HepG2 (cell line): ENCODE measurements around the gene LRRC28. TPM values are rescaled to one million over a fixed set of nuclear protein-coding genes. Genes with fewer than 3 reads are reported as not detected.

Source experiments
- ATAC-seq: fragments of 200-7000 bp; cut with Tn5 transposase; 3 replicates; pipeline ENCODE4 v1.9.1; 2020; ENCODE audit warnings: mild to moderate bottlenecking, moderate library complexity
- BruUV-seq: library from RNA; stranded (reverse); fragments of 400-500 nt; replicated peaks from 2 replicates; lab custom pipeline; 2021; lab: Mats Ljungman, UMichigan
- CTCF ChIA-PET: fragments of 300-600 bp; formaldehyde crosslinking; extraction: SDS; loops from one replicate; lab custom pipeline; 2021; ENCODE audit warnings: low total read pairs, inconsistent platforms, low intra/inter-chr PET ratio; lab: Yijun Ruan, JAX
- POLR2A ChIA-PET: fragments of 350-600 bp; sonication (Branson Sonifier 250); formaldehyde crosslinking; loops from one replicate; lab custom pipeline; 2020; ENCODE audit warnings: antibody characterized with exemption, inconsistent platforms; lab: Yijun Ruan, JAX
- DNase-seq: peaks from one replicate; pipeline ENCODE4 v3.0.0-alpha.2; 2015; ENCODE audit warnings: low spot score
- FAIRE-seq: peaks from 3 replicates; lab custom pipeline; 2011; peaks lifted over from hg19 to GRCh38; lab: Jason Lieb, UNC
- H2AFZ ChIP-seq: one replicate; pipeline ENCODE4 v1.6.1; 2011; ENCODE audit warnings: low read length, inconsistent platforms
- H3K27ac ChIP-seq: fragments of 300-600 bp; 3 replicates; pipeline ENCODE4 v1.8.0; 2011; ENCODE audit warnings: mixed run types, mild to moderate bottlenecking, mixed read lengths, low read length, inconsistent platforms; ENCODE audit not compliant: insufficient read depth; ENCODE audit errors: extremely low read length
- H3K27me3 ChIP-seq, 2 experiments: fragments of 200-600 bp in 1 of 2; 2 replicates in 1 of 2; 3 replicates in 1 of 2; pipeline versions ENCODE4 v1.6.0 to v1.8.0; 2011; ENCODE audit warnings: low read length in 2 of 2, mild to moderate bottlenecking in 2 of 2, moderate library complexity in 2 of 2, inconsistent platforms in 1 of 2; ENCODE audit not compliant: insufficient read depth in 2 of 2, control insufficient read depth in 1 of 2
- H3K36me3 ChIP-seq, 2 experiments: fragments of 200-600 bp in 1 of 2; replicated peaks in 1 of 2; 2 replicates in 1 of 2; 3 replicates in 1 of 2; pipeline versions ENCODE4 v1.5.1 to v1.8.0; 2011; ENCODE audit warnings: low read length in 2 of 2, inconsistent platforms in 1 of 2; ENCODE audit not compliant: insufficient read depth in 2 of 2, control insufficient read depth in 1 of 2
- H3K4me1 ChIP-seq: 2 replicates; pipeline ENCODE4 v1.5.1; 2012; ENCODE audit warnings: low read length, inconsistent platforms; ENCODE audit not compliant: insufficient read depth
- H3K4me2 ChIP-seq: 2 replicates; pipeline ENCODE4 v1.6.0; 2011; ENCODE audit warnings: low read depth, low read length, inconsistent platforms
- H3K4me3 ChIP-seq, 3 experiments: fragments of 200-600 bp in 1 of 3; sonication (generic), shearing (Covaris generic) in 1 of 3; replicated peaks in 1 of 3; 2 replicates each; pipeline ENCODE4 v1.5.1; 2011 to 2016; ENCODE audit warnings: low read length in 3 of 3, inconsistent platforms in 2 of 3, low read depth in 2 of 3, mild to moderate bottlenecking in 2 of 3, control low read depth in 1 of 3, mixed read lengths in 1 of 3; ENCODE audit not compliant: insufficient read depth in 1 of 3
- H3K79me2 ChIP-seq: one replicate; pipeline ENCODE4 v1.6.1; 2011; ENCODE audit warnings: low read length, inconsistent platforms; ENCODE audit not compliant: insufficient read depth
- H3K9ac ChIP-seq: 2 replicates; pipeline ENCODE4 v1.6.0; 2011; ENCODE audit warnings: mild to moderate bottlenecking, low read depth, low read length, inconsistent platforms; ENCODE audit not compliant: insufficient read depth
- H3K9me3 ChIP-seq: 2 replicates; pipeline ENCODE4 v1.5.1; 2012; ENCODE audit warnings: mild to moderate bottlenecking, low read length
- H4K20me1 ChIP-seq: 2 replicates; pipeline ENCODE4 v1.6.0; 2011; ENCODE audit warnings: inconsistent platforms, mild to moderate bottlenecking, low read length, moderate library complexity; ENCODE audit not compliant: insufficient read depth
- PITX1 ChIP-seq: sonication (generic); formaldehyde crosslinking; IDR thresholded peaks from 2 replicates; pipeline ENCODE4 v1.5.1; 2020; ENCODE audit warnings: mild to moderate bottlenecking, missing genetic modification reagents
- SOX13 ChIP-seq, 3 experiments: fragments of 450-650 bp in 1 of 3; sonication (generic) in 1 of 3; formaldehyde crosslinking in 1 of 3; IDR thresholded peaks in 2 of 3; conservative IDR thresholded peaks in 1 of 3; 2 replicates each; pipeline versions ENCODE4 v1.5.0 to v1.6.1; 2016 to 2020; ENCODE audit warnings: antibody characterized with exemption in 1 of 3, mild to moderate bottlenecking in 1 of 3, missing compliant biosample characterization in 1 of 3, missing genetic modification reagents in 1 of 3, moderate library complexity in 1 of 3
- SOX6 ChIP-seq, 2 experiments: fragments of 450-650 bp in 1 of 2; sonication (generic) in 1 of 2; formaldehyde crosslinking in 1 of 2; IDR thresholded peaks; 2 replicates each; pipeline versions ENCODE4 v1.4.0 to v1.6.1; 2017 to 2020; ENCODE audit warnings: antibody characterized with exemption in 1 of 2, mild to moderate bottlenecking in 1 of 2, missing genetic modification reagents in 1 of 2
- SRF ChIP-seq: IDR thresholded peaks from 2 replicates; pipeline ENCODE4 v1.6.1; 2011; ENCODE audit warnings: mild to moderate bottlenecking, low read depth, low read length, moderate library complexity
- ZNF180 ChIP-seq: sonication (generic); formaldehyde crosslinking; IDR thresholded peaks from 2 replicates; pipeline ENCODE4 v1.4.0; 2020; ENCODE audit warnings: low read depth, missing genetic modification reagents, borderline replicate concordance
- ZNF292 ChIP-seq: sonication (generic); formaldehyde crosslinking; IDR thresholded peaks from 2 replicates; pipeline ENCODE4 v1.8.1; 2022; ENCODE audit warnings: mild to moderate bottlenecking, low read depth, missing genetic modification reagents, borderline replicate concordance
- ZNF510 ChIP-seq: sonication (generic); formaldehyde crosslinking; IDR thresholded peaks from 2 replicates; pipeline ENCODE4 v1.4.0; 2020; ENCODE audit warnings: low read depth, mild to moderate bottlenecking, missing genetic modification reagents
- ZNF549 ChIP-seq: sonication (generic); formaldehyde crosslinking; IDR thresholded peaks from 2 replicates; pipeline ENCODE4 v1.5.0; 2020; ENCODE audit warnings: missing genetic modification reagents
- WGBS: methylation state at CpG from one replicate; pipeline ENCODE4 v1.1.6; 2017; ENCODE audit warnings: low lambda C conversion rate; 5-methylcytosine and 5-hydroxymethylcytosine counted together
- in situ Hi-C: cut with HindIII; loops from 2 replicates; pipeline ENCODE4 v1.10.0; 2017; ENCODE audit warnings: low pct_unique_long_range_greater_than_20kb; ENCODE audit not compliant: extremely low pct_ligation_motif_present
- intact Hi-C: fragments of 100-400 bp; cut with micrococcal nuclease; formaldehyde crosslinking; loops from one replicate; pipeline ENCODE4 v1.10.0; 2022; ENCODE audit not compliant: unreplicated experiment
- polyA plus RNA-seq, 8 experiments: library from polyadenylated mRNA; depleted of rRNA in 3 of 8; stranded (reverse) in 7 of 8; unstranded in 1 of 8; fragments of >200 nt; fragmentation: Illumina TruSeq in 4 of 8; extraction: Trizol in 4 of 8; gene quantifications; 2 replicates each; pipeline versions ENCODE4 v1.2.1 to v1.2.3, GENCODE V29; 2011 to 2016; ENCODE audit warnings: low read depth in 4 of 8, missing spikeins in 1 of 8, mixed read lengths in 1 of 8; ENCODE audit not compliant: insufficient read depth in 1 of 8
- total RNA-seq, 5 experiments: library from RNA; depleted of rRNA; stranded (reverse); fragments of >200 nt; fragmentation: Illumina TruSeq; extraction: Trizol; gene quantifications; 2 replicates each; pipeline ENCODE4 v1.2.3, GENCODE V29; 2016; ENCODE audit warnings: low read depth in 1 of 5
- TF ChIP-seq, protein P1 (sequence below): sonication (generic); formaldehyde crosslinking; IDR thresholded peaks from 2 replicates; pipeline ENCODE4 v1.5.0; 2020; ENCODE audit warnings: mild to moderate bottlenecking, missing genetic modification reagents, borderline replicate concordance
- TF ChIP-seq, protein P2 (sequence below): sonication (generic); formaldehyde crosslinking; IDR thresholded peaks from 2 replicates; pipeline ENCODE4 v1.5.1; 2020; ENCODE audit warnings: missing genetic modification reagents, mild to moderate bottlenecking, borderline replicate concordance

The LRRC28 gene
- total and polyA plus RNA-seq, 2 of the 13 experiments (the other 11 are each of a cell fraction or from before 2014, with no cell fraction given), result 17.5 to 21.3 TPM

DNA sequence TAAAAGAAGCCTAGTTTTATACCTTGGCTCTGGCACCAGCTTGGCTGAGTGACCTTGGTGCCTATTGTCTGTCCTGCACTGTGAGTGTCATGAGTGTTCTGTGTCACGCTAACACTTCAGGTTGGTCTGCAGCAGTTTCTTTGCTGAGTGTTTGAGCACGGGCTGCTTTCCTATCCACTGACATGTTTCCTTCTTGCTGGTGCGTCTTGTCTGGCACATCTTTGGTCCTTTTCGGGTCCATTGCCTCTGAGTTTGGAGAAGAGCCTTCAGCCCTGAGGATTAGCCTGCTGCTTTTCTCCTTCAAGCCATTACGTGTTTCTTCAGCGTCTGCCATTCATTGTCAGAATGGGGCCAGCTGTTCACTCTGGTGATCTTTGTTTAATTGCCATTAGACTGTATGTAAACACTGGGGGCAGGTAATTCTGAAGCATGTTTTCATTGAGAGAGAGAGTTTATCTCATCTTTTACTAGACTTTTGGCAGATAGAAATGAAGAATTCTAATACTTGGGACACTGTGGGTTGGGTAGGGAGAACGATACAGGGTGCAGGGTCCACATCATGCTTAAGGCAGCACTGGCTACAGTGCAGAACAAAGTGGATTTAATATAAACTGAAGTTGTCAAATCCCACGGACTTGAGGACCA, 55.5 kb downstream of the LRRC28 start:
- TF ChIP-seq PITX1 (CRISPR knock-in tag), result 0 out of 2 replicates have a peak, but pooled peaks have one; percentile 15
- TF ChIP-seq, protein P1, sequence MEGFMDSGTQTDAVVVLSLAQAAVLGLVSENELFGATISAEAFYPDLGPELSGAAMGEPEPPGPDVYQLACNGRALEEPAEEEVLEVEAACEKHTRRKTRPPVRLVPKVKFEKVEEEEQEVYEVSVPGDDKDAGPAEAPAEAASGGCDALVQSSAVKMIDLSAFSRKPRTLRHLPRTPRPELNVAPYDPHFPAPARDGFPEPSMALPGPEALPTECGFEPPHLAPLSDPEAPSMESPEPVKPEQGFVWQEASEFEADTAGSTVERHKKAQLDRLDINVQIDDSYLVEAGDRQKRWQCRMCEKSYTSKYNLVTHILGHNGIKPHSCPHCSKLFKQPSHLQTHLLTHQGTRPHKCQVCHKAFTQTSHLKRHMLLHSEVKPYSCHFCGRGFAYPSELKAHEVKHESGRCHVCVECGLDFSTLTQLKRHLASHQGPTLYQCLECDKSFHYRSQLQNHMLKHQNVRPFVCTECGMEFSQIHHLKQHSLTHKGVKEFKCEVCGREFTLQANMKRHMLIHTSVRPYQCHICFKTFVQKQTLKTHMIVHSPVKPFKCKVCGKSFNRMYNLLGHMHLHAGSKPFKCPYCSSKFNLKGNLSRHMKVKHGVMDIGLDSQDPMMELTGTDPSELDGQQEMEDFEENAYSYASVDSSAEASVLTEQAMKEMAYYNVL, result 0 out of 2 replicates have a peak, but pooled peaks have one; percentile 35
- peak; percentile 36; the same call in 1 of the 2 replicates for TF ChIP-seq ZNF292 (CRISPR knock-in tag)
- no peak for TF ChIP-seq ZNF510 (CRISPR knock-in tag)
- TF ChIP-seq SRF, result no peak
- TF ChIP-seq, protein P2, sequence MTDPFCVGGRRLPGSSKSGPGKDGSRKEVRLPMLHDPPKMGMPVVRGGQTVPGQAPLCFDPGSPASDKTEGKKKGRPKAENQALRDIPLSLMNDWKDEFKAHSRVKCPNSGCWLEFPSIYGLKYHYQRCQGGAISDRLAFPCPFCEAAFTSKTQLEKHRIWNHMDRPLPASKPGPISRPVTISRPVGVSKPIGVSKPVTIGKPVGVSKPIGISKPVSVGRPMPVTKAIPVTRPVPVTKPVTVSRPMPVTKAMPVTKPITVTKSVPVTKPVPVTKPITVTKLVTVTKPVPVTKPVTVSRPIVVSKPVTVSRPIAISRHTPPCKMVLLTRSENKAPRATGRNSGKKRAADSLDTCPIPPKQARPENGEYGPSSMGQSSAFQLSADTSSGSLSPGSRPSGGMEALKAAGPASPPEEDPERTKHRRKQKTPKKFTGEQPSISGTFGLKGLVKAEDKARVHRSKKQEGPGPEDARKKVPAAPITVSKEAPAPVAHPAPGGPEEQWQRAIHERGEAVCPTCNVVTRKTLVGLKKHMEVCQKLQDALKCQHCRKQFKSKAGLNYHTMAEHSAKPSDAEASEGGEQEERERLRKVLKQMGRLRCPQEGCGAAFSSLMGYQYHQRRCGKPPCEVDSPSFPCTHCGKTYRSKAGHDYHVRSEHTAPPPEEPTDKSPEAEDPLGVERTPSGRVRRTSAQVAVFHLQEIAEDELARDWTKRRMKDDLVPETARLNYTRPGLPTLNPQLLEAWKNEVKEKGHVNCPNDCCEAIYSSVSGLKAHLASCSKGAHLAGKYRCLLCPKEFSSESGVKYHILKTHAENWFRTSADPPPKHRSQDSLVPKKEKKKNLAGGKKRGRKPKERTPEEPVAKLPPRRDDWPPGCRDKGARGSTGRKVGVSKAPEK (CRISPR knock-in tag), result 0 out of 2 replicates have a peak, but pooled peaks have one; percentile 30
- peak; percentile 71; the same call in 1 of the 2 replicates for TF ChIP-seq ZNF549
- no peak for TF ChIP-seq SOX13 (IDR thresholded peaks at IDR 0.05)
- TF ChIP-seq SOX13 (CRISPR knock-in tag; conservative IDR thresholded peaks at IDR 0.05 in 1 of 2, IDR thresholded peaks at IDR 0.05 in 1 of 2), result peak in 1 of 2 experiments; percentile 53; a peak in 2 of 4 replicates
- no peak for TF ChIP-seq SOX6 (IDR thresholded peaks at IDR 0.05)
- peak; percentile 46; the same call in 1 of the 2 replicates for TF ChIP-seq SOX6 (CRISPR knock-in tag; IDR thresholded peaks at IDR 0.05)
- no peak for TF ChIP-seq ZNF180 (CRISPR knock-in tag)
- TF ChIP-seq, all 625 proteins: peak for 7
- H3K4me2 ChIP-seq, result peak overlapping the region; percentile 66
- DNase-seq, result peak; percentile 50
- in situ Hi-C loops, result no loop called here
- H3K9me3 ChIP-seq, result no peaks in the 10 kb centered on the region
- H4K20me1 ChIP-seq, result no peaks in the 10 kb centered on the region
- peak overlapping the region; percentile 39; the same call in 1 of the 2 replicates for H3K9ac ChIP-seq
- ChIA-PET CTCF (no interaction called here), POLR2A (interaction anchor here (1.2 to 1.4 kb wide), 2 partner anchors 78 to 427 kb away, joined by 4 to 5 read pairs; partner anchors contain the start of gene LYSMD4)
- peak overlapping the region; percentile 52 for H3K27ac ChIP-seq
- H3K79me2 ChIP-seq, result no peaks in the 10 kb centered on the region
- peak overlapping the region; percentile 46 for H2AFZ ChIP-seq
- no peaks in the 10 kb centered on the region for H3K36me3 ChIP-seq
- peaks cover 39% of the 10 kb centered on the region for H3K4me1 ChIP-seq
- H3K4me3 ChIP-seq, result peak overlapping the region in 2 of 3 experiments; percentile 16 to 24; a peak in 2 of 6 replicates
- peak; percentile 68 for FAIRE-seq
- 53% methylated on average over 8 of the region's 8 CpGs for WGBS
- peak; percentile 87 for ATAC-seq
- no TSS peak for BruUV-seq
- H3K27me3 ChIP-seq, result no peaks in the 10 kb centered on the region
- intact Hi-C loops, result no loop called here
